ENCODE results near the gene KRT14. TPM values are rescaled to one million over a fixed set of nuclear protein-coding genes. Genes with fewer than 3 reads are reported as not detected.
"Not testable (repeated sequence)": the region's sequence is repeated elsewhere in the genome, so short reads cannot be mapped to it uniquely, and the experiment has no call there.

Gene KRT14
- total RNA-seq, 1 experiment from 2014 or later = not detected

GRCh38 chr17:41589301-41589700 lies 2.6 kb upstream of the KRT14 start:
- ChIA-PET CTCF (no interaction called here), POLR2A (no interaction called here)
- no TSS peak for BruUV-seq (replicated peaks)
- no peak for DNase-seq
- Mint-ChIP-seq H3K4me1 (ENCODE audit: low read depth, unreplicated experiment) (no peaks in the 10 kb centered on the region), H3K36me3 (ENCODE audit: insufficient read depth, unreplicated experiment) (no peaks in the 10 kb centered on the region), H3K27ac (ENCODE audit: unreplicated experiment) (no peak overlapping the region), H3K9me3 (ENCODE audit: unreplicated experiment) (no peaks in the 10 kb centered on the region), H3K4me3 (ENCODE audit: unreplicated experiment) (no peak overlapping the region), H3K27me3 (ENCODE audit: insufficient read depth, unreplicated experiment) (no peaks in the 10 kb centered on the region)
- H3K9me3 ChIP-seq = no peaks in the 10 kb centered on the region
- H3K4me3 ChIP-seq (ENCODE audit: low read depth, low read length) = no peak overlapping the region
- H3K4me1 ChIP-seq = no peaks in the 10 kb centered on the region
- no peaks in the 10 kb centered on the region for H3K36me3 ChIP-seq (ENCODE audit: control insufficient read depth, insufficient read depth, low read length)
- intact Hi-C loops (cut with micrococcal nuclease; ENCODE audit: unreplicated experiment) = no loop called here
- TF ChIP-seq CTCF (IDR thresholded peaks at IDR 0.05; ENCODE audit: insufficient read depth in 1 of 2, low read depth in 1 of 2, low read length in 1 of 2, severe bottlenecking in 1 of 2, unreplicated experiment in 1 of 2) = no peak
- H3K27me3 ChIP-seq (replicated peaks; ENCODE audit: control insufficient read depth, insufficient read depth, low read length) = no peaks in the 10 kb centered on the region

- no peaks in the 10 kb centered on the region for H3K27me3 ChIP-seq (replicated peaks; ENCODE audit: control insufficient read depth, insufficient read depth, low read length)
- Mint-ChIP-seq H3K9me3 (ENCODE audit: unreplicated experiment) (no peaks in the 10 kb centered on the region), H3K36me3 (ENCODE audit: insufficient read depth, unreplicated experiment) (no peaks in the 10 kb centered on the region), H3K4me3 (ENCODE audit: unreplicated experiment) (no peak overlapping the region), H3K27me3 (ENCODE audit: insufficient read depth, unreplicated experiment) (no peaks in the 10 kb centered on the region), H3K27ac (ENCODE audit: unreplicated experiment) (no peak overlapping the region), H3K4me1 (ENCODE audit: low read depth, unreplicated experiment) (no peaks in the 10 kb centered on the region)
- no peak overlapping the region for H3K4me3 ChIP-seq (ENCODE audit: low read depth, low read length)
- no peaks in the 10 kb centered on the region for H3K4me1 ChIP-seq
- no peaks in the 10 kb centered on the region for H3K9me3 ChIP-seq
- intact Hi-C loops (cut with micrococcal nuclease; ENCODE audit: unreplicated experiment) = no loop called here
- CTCF ChIA-PET = no interaction called here
- H3K36me3 ChIP-seq (ENCODE audit: control insufficient read depth, insufficient read depth, low read length) = no peaks in the 10 kb centered on the region
- BruUV-seq (replicated peaks) = no TSS peak
- no peak for DNase-seq
- POLR2A ChIA-PET = no interaction called here
- TF ChIP-seq CTCF (IDR thresholded peaks at IDR 0.05; ENCODE audit: insufficient read depth in 1 of 2, low read depth in 1 of 2, low read length in 1 of 2, severe bottlenecking in 1 of 2, unreplicated experiment in 1 of 2) = no peak
Measured at GRCh38 chr17:41588126-41588810, 1.6 kb upstream of the KRT14 start.

- no peak for TF ChIP-seq CTCF (IDR thresholded peaks at IDR 0.05; ENCODE audit: insufficient read depth in 1 of 2, low read depth in 1 of 2, low read length in 1 of 2, severe bottlenecking in 1 of 2, unreplicated experiment in 1 of 2)
- no peaks in the 10 kb centered on the region for H3K27me3 ChIP-seq (replicated peaks; ENCODE audit: control insufficient read depth, insufficient read depth, low read length)
- Mint-ChIP-seq H3K9me3 (ENCODE audit: unreplicated experiment) (no peaks in the 10 kb centered on the region), H3K27ac (ENCODE audit: unreplicated experiment) (no peak overlapping the region), H3K27me3 (ENCODE audit: insufficient read depth, unreplicated experiment) (no peaks in the 10 kb centered on the region), H3K36me3 (ENCODE audit: insufficient read depth, unreplicated experiment) (no peaks in the 10 kb centered on the region), H3K4me1 (ENCODE audit: low read depth, unreplicated experiment) (no peaks in the 10 kb centered on the region), H3K4me3 (ENCODE audit: unreplicated experiment) (no peak overlapping the region)
- ChIA-PET CTCF (no interaction called here), POLR2A (no interaction called here)
- DNase-seq = no peak
- no peak overlapping the region for H3K4me3 ChIP-seq (ENCODE audit: low read depth, low read length)
- intact Hi-C loops (cut with micrococcal nuclease; ENCODE audit: unreplicated experiment) = no loop called here
- no peaks in the 10 kb centered on the region for H3K36me3 ChIP-seq (ENCODE audit: control insufficient read depth, insufficient read depth, low read length)
- no peaks in the 10 kb centered on the region; the same call in 1 of the 2 replicates for H3K4me1 ChIP-seq
- H3K9me3 ChIP-seq = no peaks in the 10 kb centered on the region
- BruUV-seq (replicated peaks) = no TSS peak
Measured at GRCh38 chr17:41585301-41586056, 1.2 kb downstream of the KRT14 start.

GRCh38 chr17:41584331-41584927 lies 2.3 kb downstream of the KRT14 start:
- H3K36me3 Mint-ChIP-seq (ENCODE audit: insufficient read depth, unreplicated experiment); H3K4me1 ChIP-seq; H3K9me3 ChIP-seq; POLR2A ChIA-PET; H3K4me3 Mint-ChIP-seq (ENCODE audit: unreplicated experiment); H3K36me3 ChIP-seq (ENCODE audit: control insufficient read depth, insufficient read depth, low read length); DNase-seq; CTCF ChIA-PET; BruUV-seq (replicated peaks); H3K4me3 ChIP-seq (ENCODE audit: low read depth, low read length); intact Hi-C loops (cut with micrococcal nuclease; ENCODE audit: unreplicated experiment); H3K4me1 Mint-ChIP-seq (ENCODE audit: low read depth, unreplicated experiment); H3K27me3 ChIP-seq (replicated peaks; ENCODE audit: control insufficient read depth, insufficient read depth, low read length); H3K9me3 Mint-ChIP-seq (ENCODE audit: unreplicated experiment); H3K27me3 Mint-ChIP-seq (ENCODE audit: insufficient read depth, unreplicated experiment); H3K27ac Mint-ChIP-seq (ENCODE audit: unreplicated experiment): not testable (repeated sequence)
